NT2/D1 (cell line): ENCODE results near the gene AGRP.

Experiments used
- YY1 ChIP-seq: IDR thresholded peaks from 2 replicates; pipeline ENCODE4 v1.6.1; 2011; ENCODE audit not compliant: insufficient read length, insufficient read depth
- ZNF274 ChIP-seq: IDR thresholded peaks from 2 replicates; pipeline ENCODE4 v1.6.1; 2011; ENCODE audit warnings: mild to moderate bottlenecking, low read depth, low read length

- TF ChIP-seq ZNF274 (no peak), YY1 (no peak)
These were observed 47.6 kb downstream of the AGRP start for GRCh38 chr16:67435758-67436164.
